Parietal lobe (tissue), 2 donors: ENCODE data around the gene ZCCHC7. TPM values are rescaled to one million over a fixed set of nuclear protein-coding genes. Genes with fewer than 3 reads are reported as not detected.

Source experiments
- small RNA-seq: library from RNA; depleted of rRNA; stranded (forward); fragments of <200 nt; gene quantifications from one replicate; pipeline ENCODE3, GENCODE V24; 2014; ENCODE audit warnings: low replicate concordance
- total RNA-seq: library from RNA; depleted of rRNA; stranded (reverse); fragments of >200 nt; gene quantifications from one replicate; pipeline ENCODE4 v1.2.3, GENCODE V29; 2014

The ZCCHC7 gene
- 32.6 TPM for total RNA-seq

GRCh38 chr9:37119907-37120842 lies at the start of gene ZCCHC7:
TSS of gene ZCCHC7 (plus strand) at chr9:37120574.

Small RNA genes within 50 kb of the gene (small RNA-seq; reads per million reads assigned to genes)
- gene AL512604.1 (not detected), gene RF00019 (not detected), gene RNU6-677P (not detected)

Other genes with a start within 250 kb of the ZCCHC7 start
- not detected for gene PAX5, start 86.3 kb upstream of the ZCCHC7 start, total RNA-seq